Retinal pigment epithelial cell (primary cell): ENCODE results near the gene PSMA2.
A peak's percentile ranks its signal among the peaks of the same experiment; 100 is the strongest.

Source experiments
- DNase-seq: peaks from one replicate; pipeline ENCODE4 v3.0.0-alpha.2; 2010; ENCODE audit warnings: low read depth
- H3K4me3 ChIP-seq: 2 replicates; pipeline ENCODE4 v1.5.1; 2011; ENCODE audit warnings: mild to moderate bottlenecking, low read length, control low read depth, moderate library complexity
- TF ChIP-seq, protein P1 (sequence below): conservative IDR thresholded peaks from 2 replicates; pipeline ENCODE4 v1.5.1; 2011; ENCODE audit warnings: low read depth, low read length, control low read depth, inconsistent platforms

Gene PSMA2

DNA sequence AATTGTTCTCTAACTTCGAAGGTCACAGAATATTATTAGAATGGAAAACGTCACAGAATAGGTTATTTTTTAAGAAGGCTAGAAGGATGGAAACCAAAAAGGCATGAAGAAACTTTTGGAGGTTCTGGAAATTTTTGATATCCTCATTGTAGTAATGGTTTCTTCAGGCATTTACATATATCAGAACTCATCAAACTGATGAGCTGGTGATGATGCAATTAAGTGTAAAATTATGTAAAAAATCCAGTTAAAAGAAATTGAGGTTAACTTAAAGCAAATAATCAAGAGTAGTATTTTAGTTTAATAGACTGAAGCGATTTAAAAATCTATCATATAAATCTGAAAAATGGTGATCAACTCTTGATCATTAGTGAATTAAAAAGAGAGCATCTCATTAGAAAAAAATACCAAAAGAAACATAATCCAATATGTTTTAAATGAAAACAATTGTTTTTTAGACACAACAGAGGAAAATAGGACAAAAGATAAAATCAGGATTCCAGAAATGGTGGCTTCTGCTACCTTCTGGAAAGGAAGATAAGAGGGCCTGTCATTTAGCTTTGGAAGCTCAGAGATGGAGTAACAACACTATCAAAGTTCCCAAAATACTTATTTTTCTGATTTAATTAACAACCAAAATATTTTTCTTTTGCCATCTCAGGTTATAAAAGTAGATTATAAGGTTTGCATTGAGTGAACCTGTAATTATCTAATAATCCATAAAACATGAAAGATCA is 9.8 kb downstream of the PSMA2 start:
- no peak for DNase-seq
- TF ChIP-seq, protein P1, sequence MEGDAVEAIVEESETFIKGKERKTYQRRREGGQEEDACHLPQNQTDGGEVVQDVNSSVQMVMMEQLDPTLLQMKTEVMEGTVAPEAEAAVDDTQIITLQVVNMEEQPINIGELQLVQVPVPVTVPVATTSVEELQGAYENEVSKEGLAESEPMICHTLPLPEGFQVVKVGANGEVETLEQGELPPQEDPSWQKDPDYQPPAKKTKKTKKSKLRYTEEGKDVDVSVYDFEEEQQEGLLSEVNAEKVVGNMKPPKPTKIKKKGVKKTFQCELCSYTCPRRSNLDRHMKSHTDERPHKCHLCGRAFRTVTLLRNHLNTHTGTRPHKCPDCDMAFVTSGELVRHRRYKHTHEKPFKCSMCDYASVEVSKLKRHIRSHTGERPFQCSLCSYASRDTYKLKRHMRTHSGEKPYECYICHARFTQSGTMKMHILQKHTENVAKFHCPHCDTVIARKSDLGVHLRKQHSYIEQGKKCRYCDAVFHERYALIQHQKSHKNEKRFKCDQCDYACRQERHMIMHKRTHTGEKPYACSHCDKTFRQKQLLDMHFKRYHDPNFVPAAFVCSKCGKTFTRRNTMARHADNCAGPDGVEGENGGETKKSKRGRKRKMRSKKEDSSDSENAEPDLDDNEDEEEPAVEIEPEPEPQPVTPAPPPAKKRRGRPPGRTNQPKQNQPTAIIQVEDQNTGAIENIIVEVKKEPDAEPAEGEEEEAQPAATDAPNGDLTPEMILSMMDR, result no peak
- H3K4me3 ChIP-seq, result no peak overlapping the region

DNA sequence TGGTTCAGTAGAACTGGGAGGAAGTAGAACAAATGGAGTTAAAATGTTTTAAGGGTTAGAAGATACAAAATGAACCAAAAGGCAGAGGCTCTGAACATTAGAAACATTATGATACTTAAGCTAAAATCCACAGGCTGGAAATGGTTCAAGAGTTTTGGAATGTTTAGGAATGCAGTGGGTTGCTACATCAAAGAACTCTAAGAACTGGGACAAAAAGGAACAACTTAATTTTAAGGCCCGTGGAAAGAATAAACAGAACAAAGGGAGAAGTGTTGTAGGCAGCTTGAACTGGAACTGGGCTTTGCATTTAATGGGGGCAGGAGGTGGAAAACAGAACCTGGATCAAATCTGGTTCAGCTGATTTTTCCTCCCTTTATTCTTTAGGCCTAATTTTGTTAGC is 16.6 kb downstream of the PSMA2 start:
- H3K4me3 ChIP-seq, result no peak overlapping the region
- TF ChIP-seq, protein P1, result no peak
- DNase-seq, result no peak

DNA sequence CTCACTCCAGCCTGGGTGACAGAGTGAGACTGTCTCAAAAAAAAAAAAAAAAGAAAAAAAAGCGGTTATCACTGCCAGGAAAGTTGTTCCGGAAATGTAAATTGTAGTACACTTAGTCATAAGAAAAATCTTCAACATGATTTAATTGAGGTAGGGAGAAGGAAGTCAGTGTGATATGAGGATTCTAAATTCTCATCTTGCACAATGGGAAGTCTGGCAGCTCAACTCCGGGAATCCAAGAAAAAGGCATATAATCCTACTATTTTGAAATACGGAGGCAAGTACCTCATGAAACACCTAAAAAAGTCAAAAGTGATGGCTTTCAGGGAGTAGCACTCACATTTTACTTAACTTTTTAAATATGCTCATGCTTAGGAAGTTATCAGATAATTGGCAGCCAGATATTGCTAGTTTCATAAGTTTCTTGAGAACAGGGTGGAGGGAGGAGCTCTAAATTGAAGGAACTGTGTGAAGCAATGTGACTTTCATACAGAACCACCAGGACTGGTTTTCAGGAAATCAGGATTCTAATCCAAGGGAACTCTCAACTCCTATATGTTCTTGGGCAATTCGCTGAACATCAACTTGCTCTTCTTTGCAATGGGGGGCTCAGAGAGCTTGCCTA is 17.4 kb downstream of the PSMA2 start:
- TF ChIP-seq, protein P1, result no peak
- DNase-seq, result no peak
- H3K4me3 ChIP-seq, result no peak overlapping the region

DNA sequence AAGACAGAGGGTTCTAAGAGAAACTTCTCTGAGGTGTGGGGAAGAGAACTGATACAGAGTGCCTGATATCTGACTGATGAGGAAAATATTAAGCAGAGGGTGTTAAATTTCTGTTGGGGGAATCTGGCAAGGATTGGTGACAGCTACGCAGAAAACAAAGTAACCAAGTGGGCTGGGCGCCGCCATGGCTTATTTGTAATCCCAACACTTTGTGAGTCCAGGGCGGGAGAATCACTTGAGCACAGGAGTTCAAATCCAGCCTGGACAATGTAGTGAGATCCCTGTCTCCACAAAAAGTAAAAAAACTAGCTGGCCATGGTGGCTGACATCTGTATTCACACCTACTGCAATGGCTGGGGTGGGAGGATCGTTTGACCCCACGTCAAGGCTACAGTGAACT is 18.0 kb downstream of the PSMA2 start:
- TF ChIP-seq, protein P1, result no peak
- H3K4me3 ChIP-seq, result no peak overlapping the region
- no peak for DNase-seq

DNA sequence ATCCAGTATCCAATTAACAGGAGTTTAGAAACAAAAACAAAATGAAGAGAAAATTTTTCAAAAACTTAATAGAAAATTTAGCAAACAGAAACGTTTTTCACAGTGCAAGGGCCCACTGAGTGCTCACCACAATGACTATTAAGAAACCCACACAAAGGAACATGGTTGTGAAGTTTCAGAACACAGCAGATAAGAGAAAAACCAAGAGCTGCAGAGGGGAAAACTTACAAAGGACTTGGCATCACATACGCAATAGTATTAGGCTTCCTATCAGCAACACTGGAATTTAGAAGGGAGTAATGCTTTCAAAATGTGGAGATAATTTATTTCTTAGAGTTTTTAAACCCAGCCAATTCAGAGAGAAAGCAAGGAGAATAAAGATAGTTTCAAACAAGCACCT is 18.4 kb downstream of the PSMA2 start:
- no peak for DNase-seq
- TF ChIP-seq, protein P1, result no peak
- H3K4me3 ChIP-seq, result no peak overlapping the region

DNA sequence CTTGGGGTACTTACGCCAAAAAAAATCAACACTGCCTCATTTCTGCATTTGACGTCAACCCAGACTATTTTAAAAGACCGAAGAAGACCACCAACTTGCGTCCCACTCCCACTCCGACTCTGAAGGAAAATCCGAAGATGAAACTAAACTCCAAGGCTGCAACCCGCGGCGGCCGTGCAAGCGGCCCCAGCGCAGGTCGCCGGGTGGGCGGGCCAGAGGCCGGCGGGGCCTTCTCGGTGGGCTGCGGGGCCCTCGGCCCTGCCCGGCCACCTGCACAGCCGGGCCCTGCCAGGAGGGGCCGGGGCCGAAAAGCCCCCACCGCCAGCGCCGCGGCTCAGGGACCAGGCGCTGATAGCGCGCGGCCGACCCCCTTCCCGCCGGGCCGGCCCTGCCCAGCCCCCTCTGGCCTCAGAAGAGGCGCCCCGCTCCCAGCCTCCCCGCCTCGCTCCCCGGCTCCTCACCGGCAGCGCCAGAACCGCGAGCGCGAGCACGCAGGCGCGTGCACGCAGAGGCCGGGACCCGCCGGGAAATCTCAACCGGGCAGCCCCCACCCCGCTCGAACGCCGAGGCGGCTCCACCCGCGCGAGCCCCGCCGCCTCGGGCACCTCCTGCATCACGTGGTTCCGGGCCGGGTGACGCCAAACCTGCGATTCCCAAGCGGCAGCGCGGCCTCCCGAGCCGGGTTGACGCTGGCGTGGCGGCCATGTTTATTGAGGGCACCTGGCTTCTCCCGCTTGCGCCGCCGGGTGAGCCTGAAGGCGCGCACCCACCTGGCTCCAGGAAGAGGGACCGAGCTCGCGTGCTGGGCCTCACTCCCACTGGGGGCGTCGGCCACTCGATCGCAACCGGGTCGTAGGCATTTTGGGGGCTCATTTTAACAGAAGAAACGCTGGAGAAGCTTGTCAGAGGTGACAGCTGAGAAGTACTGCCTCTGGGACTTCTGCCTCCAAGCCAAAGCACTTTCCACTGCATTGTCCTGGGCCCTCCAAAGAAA is 20.2 kb downstream of the PSMA2 start, which contains the start of gene C7orf25:
TSS of gene C7orf25 (minus strand) at position 617 of the 994 bp plus-strand sequence. CDS start 1,170 bp downstream, outside the sequence.
- peak; percentile 78 for DNase-seq
- TF ChIP-seq, protein P1, result peak; percentile 9
- peak within 1 kb of the TSS; percentile 74 for H3K4me3 ChIP-seq
